Measurements from ENCODE around the gene OTP. TPM values are rescaled to one million over a fixed set of nuclear protein-coding genes. Genes with fewer than 3 reads are reported as not detected.

OTP gene
- not detected in 2 replicates for total RNA-seq

- no peak for DNase-seq (ENCODE audit: low read depth in 2 of 2)
Observed at GRCh38 chr5:77637998-77638762, at the start of gene OTP. Gene OTP (minus strand): TSS chr5:77638713. CDS start chr5:77638549, 164 bp downstream.

- no peak for DNase-seq (ENCODE audit: low read depth in 2 of 2)
Observed at GRCh38 chr5:77683171-77683732, 44.7 kb upstream of the OTP start.

- no peak for DNase-seq (ENCODE audit: low read depth in 2 of 2)
Observed at GRCh38 chr5:77670526-77670925, 32.0 kb upstream of the OTP start.

DNA sequence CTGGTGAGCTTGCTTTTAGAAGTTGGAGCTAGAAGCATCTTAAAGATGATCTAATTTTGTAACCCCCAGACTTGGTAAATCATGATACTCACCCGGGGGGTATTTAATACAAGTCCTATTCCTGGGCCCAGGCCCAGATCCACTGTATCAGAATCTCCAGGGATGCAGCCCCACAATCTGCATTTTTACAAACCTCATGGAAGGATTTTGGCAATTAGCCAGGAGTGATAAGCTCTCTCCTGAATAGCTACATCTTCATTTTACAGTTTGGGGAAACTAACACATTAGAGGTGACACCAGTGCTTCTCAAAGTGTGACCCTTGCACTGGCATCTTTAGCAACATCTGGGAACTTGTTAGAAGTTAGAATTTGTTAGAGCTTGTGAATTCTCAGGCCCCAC lies 31.2 kb upstream of the OTP start:
- no peak for DNase-seq (ENCODE audit: low read depth in 2 of 2)

DNA sequence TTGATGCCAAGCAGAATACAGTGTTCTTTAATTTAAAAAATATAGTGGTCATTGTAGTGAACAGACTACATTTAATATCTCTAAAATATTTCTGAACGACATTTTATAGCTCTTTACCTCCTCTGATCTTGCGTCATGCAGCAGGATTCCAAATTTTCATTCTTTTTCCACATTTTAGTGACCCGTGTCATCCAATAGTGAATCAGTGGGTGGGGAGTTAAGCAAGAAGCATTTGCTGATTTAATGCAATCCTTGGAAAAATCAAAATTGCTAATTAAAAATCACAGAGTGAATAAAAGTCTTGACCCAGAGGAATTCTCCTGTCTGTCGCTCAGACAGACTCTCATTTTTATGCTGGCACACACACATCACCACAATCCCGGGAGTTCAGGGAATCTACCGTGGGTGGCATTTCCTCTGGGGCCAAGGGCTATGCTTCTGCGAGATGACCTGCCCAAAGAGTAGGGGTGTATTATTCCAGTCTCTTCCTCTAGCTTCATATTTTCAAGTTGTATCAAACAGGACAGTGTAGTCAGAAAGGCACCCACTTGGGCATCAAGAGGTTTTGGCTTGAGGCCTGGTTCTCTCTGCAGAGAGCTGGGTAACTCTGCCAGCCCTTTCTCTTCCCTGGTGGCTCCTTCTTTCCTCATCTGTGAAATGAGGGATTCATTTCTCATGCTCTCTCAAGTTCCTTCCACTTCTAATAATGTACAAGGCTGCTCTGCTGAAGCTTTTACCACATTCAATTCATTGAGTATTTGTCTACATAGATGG lies 24.8 kb upstream of the OTP start:
- no peak for DNase-seq (ENCODE audit: low read depth in 2 of 2)

DNA sequence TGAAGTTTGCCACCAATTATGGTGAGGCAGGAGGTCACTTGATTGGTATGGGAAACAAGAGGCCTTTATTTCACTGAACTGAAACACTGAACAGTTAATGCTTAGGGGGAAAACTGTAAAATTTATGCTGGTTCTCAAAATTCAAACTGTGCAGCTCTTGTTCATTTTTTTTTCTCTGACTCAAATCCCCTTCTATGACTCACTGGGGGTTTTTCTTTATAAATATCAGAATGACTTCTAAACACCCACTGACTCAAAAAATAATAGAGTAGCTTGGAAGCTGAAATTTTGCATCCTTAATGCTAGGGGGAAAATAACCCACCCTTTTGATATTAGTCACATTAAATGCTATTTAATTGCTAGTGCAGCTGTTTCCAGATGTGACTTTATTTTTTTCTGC lies 24.1 kb upstream of the OTP start:
- no peak for DNase-seq (ENCODE audit: low read depth in 2 of 2)

DNA sequence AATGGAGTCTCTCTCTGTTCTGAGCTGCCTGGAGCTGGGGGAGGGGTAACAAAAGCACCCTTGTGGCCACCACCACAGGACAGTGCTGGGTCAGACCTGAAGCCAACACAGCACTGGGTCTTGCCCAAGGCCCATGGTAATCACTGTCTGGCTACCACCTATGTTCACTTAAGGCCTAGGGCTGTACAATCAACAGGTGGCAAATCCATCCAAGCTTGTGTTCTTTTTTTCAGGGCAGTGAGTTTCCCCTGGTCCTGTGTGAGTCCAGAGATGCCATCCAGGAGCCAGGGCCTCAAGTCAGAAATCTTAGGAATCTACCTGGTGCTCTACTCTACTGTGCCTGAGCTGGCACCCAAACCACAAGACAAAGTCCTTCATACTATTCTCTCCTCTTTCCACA lies 20.1 kb upstream of the OTP start:
- DNase-seq (ENCODE audit: low read depth in 2 of 2), result no peak

DNA sequence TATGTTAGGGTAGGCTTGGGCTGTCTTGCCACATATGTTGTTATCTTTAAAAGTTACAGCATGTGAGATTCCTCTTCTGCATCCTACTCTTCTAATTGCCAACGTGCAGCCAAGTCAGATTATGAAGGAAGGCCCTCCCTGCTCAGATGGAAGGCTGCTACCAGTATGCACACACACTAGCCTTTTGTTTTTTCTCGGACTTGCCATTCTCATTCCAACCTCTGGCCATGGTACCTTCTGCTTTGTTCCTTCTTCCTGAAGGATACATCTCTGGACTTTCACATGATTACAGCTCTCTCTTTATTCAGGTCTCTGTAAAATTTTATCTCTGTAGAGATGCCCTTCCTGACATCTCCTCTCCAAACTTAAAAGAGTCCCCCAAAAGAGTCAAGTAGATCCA lies 12.8 kb upstream of the OTP start:
- no peak for DNase-seq (ENCODE audit: low read depth in 2 of 2)

GRCh38 chr5:77650686-77651085 lies 12.2 kb upstream of the OTP start:
- DNase-seq (ENCODE audit: low read depth in 2 of 2), result no peak

- DNase-seq (ENCODE audit: low read depth in 2 of 2), result no peak
Observed at GRCh38 chr5:77649776-77650175, 11.3 kb upstream of the OTP start.

GRCh38 chr5:77645995-77646639 lies 7.6 kb upstream of the OTP start:
- no peak for DNase-seq (ENCODE audit: low read depth in 2 of 2)

DNA sequence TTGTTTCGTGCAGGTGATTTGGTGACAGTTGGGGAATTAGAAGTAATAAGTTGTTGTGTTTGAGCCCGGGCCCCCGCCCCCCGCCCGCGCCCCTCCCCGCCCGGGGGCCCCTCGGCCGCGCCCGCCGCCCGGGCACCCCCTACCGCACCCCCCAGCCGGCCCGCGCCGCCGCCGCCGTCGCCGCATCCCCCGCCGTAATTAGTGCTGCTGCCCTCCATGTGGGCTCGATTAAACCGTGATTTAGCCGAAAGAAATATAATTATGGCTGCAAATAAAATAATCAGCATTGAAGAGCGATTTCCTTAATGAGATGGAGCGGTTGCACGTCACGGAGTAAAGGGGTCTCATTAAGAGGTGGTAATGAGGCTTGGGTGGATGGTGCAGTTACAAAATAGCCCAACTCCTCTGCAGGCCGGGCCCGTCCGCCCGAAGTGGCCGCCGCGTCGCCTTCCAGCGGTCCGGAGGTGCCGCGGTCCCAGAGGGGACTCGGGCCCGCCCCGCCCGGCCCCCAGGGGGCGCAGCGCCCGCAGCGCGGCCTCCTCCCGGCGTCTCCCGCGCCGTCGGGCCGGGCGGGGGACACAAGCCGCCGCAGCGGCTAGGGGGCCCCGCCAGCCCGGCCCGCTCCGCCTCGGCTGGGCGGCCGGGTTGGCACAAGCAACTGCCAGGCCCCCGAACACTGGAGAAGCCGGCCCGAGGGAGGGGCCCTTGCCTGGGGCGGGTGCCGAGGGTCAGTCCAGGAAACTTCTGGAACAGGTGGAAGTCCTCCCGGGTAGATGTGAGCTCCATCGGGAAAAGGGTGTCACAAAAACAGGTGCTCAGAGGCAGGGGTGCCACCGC lies 6.9 kb upstream of the OTP start:
- peak; percentile 31 to 56 for DNase-seq (ENCODE audit: low read depth in 2 of 2)

DNA sequence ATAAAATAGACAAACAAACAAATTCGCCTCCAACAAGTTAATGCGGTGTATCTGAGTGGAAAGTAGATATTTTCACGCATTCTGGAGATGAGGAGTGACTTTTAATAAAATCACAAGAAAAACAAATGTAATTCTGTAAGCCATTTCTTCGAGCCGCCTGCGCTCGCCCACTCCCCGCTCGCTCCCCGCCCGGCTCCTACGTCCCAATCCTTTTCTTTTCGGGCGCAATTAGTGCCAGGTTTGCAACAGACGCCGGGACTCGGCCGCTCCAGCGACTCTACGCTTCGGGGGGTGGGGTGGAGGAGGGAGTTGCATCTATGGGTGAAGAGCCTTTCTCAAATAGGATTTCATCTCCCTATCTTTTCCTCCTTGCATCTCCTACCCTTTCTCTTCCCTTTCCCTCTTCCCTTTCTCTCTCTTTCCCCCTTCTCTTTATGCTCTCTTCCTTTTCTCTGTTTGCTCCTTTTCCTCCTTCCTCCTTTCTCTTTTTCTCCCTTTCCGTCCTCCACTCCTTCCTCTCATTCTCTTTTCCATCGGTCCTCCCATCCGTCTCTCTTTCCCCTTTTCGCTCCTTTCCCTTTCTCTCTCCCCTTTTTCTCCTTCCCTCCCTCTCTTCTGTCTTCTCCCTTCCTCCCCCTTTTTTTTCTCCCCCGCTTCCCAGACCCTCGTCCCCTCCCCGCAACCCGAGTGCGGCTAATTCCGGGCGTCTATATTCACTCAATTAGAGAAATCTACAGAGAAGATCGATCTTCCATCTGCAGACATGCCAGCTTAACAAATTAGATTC lies 6.1 kb upstream of the OTP start:
- no peak for DNase-seq (ENCODE audit: low read depth in 2 of 2)

DNA sequence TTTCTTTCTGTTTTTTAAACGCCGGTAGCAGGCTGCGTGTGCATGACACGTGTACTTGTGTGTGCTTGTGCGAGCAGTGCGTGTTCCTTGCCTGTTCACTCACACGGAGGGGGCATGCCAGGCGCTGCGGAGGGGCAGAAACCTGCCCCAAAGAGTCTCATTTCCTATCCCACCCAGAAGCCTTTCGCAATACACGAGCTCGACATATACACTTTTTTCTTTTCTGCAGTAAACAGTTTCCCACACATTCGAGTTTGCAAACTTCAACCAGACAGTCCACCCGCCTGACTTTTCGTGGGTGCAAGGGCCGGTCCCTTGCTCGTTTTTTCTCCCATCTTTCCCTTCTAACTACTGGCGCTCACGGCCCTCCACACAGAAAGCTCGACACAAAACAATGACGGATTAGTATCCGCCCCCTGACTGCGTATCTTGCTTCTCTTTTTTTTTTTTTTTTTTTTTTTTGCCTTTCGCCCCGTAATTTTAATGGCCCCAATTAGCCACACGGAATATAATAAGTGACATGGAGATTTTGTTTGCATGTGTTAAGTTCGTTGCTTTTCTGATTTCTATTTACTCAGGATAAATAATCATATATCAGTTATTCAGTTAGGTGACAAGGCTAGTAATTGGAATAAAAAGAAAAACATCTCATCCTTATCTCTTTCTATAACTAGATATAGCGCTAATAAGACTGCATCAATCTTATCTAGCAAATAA lies 5.3 kb upstream of the OTP start:
- no peak for DNase-seq (ENCODE audit: low read depth in 2 of 2)

GRCh38 chr5:77642738-77643653 lies 4.5 kb upstream of the OTP start:
- no peak for DNase-seq (ENCODE audit: low read depth in 2 of 2)

GRCh38 chr5:77641963-77642737 lies 3.6 kb upstream of the OTP start:
- no peak for DNase-seq (ENCODE audit: low read depth in 2 of 2)

DNA sequence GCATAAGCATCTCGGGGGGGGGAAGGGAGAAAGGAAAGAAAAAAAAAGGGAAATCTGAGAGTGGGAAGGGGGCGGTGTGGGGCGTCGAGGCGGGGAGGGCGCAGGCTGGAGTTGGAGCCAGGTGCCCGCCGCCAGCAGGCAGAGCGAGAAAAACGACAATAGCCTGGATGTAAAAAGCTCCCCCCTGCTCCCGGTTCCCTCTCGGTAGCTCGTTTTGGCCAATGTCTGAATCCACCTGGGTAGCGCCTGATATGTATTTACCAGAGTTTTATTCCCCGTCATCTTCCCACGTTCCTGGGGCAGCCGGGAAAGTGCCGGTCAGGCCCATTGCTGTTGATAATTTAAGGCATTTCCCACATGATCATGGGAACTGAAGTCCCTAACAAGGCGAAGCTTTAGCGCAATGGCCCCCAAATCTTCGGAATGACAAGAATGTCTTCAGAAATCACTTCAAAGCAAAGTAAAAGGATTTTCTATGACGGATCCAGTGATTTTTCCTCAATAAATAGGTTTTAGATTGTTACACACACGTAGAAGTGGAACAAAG lies 3.0 kb upstream of the OTP start:
- no peak for DNase-seq (ENCODE audit: low read depth in 2 of 2)
